Sigmoid colon (tissue), 7 donors: ENCODE measurements around the gene EZR. TPM values are rescaled to one million over a fixed set of nuclear protein-coding genes. Genes with fewer than 3 reads are reported as not detected.

Experiments used
- DNase-seq: peaks from one replicate; pipeline ENCODE4 v3.0.0-alpha.2; 2019
- H3K27ac ChIP-seq, 4 donors: fragments of 200-600 bp; sonication (generic); one replicate each; pipeline ENCODE4 v1.5.1; 2016 to 2019; ENCODE audit warnings: mild to moderate bottlenecking in 1 of 4
- H3K27me3 ChIP-seq, 3 donors: fragments of 200-600 bp; sonication (generic); one replicate each; pipeline ENCODE4 v1.5.1; 2019; ENCODE audit warnings: mild to moderate bottlenecking in 1 of 3
- H3K36me3 ChIP-seq, 4 donors: fragments of 200-600 bp; sonication (generic); one replicate each; pipeline ENCODE4 v1.5.1; 2016 to 2019
- H3K4me1 ChIP-seq, 4 donors: fragments of 200-600 bp; sonication (generic); one replicate each; pipeline ENCODE4 v1.5.1; 2017 to 2019
- H3K4me3 ChIP-seq, 4 donors: fragments of 200-600 bp; sonication (generic); one replicate each; pipeline ENCODE4 v1.5.1; 2017 to 2019; ENCODE audit warnings: mild to moderate bottlenecking in 2 of 4, moderate library complexity in 1 of 4
- H3K9me3 ChIP-seq, 4 donors: fragments of 200-600 bp in 3 of 4; sonication (generic) in 3 of 4; one replicate each; pipeline versions ENCODE4 v1.5.1 to v1.6.1; 2013 to 2019
- EP300 ChIP-seq, 4 donors: sonication (generic); formaldehyde crosslinking; IDR thresholded peaks; one replicate each; pipeline ENCODE4 v1.6.1; 2017; ENCODE audit warnings: antibody characterized with exemption in 4 of 4
- POLR2A ChIP-seq, 2 donors: fragments of 450-650 bp; IDR thresholded peaks; one replicate each; pipeline ENCODE4 v1.6.1; 2016; ENCODE audit warnings: antibody characterized with exemption in 2 of 2, mild to moderate bottlenecking in 2 of 2, moderate library complexity in 2 of 2
- POLR2AphosphoS5 ChIP-seq, 4 donors: sonication (generic); formaldehyde crosslinking; IDR thresholded peaks; one replicate each; pipeline ENCODE4 v1.6.1; 2017; ENCODE audit warnings: antibody characterized with exemption in 4 of 4
- WGBS, 2 donors: extraction: QIAGEN DNeasy Blood & Tissue Kit; methylation state at CpG; one replicate each; pipeline ENCODE4 v1.1.7; 2013; 5-methylcytosine and 5-hydroxymethylcytosine counted together
- intact Hi-C: fragments of 100-400 bp; cut with DNase I; formaldehyde crosslinking; loops from one replicate; pipeline ENCODE4 v1.15.1; 2023
- polyA plus RNA-seq, 3 donors: library from polyadenylated mRNA; stranded (reverse); fragments of 200-250 nt; gene quantifications; one replicate each; pipeline ENCODE4 v1.2.3, GENCODE V29; 2013
- total RNA-seq, 4 donors: library from RNA; depleted of rRNA; stranded (reverse); fragments of >200 nt; gene quantifications; one replicate each; pipeline ENCODE4 v1.1.0, GENCODE V29; 2016
- TF ChIP-seq, protein P1 (sequence below), 4 experiments: fragments of 450-650 bp in 3 of 4; fragments of 200-600 bp in 1 of 4; IDR thresholded peaks; one replicate each; pipeline ENCODE4 v1.5.1; 2016 to 2019; ENCODE audit warnings: antibody characterized with exemption in 4 of 4, mild to moderate bottlenecking in 3 of 4, moderate library complexity in 2 of 4
- donor health status: healthy with polysubstance abuse.
- donor health status: Bipolar disorder and iron deficiency.
- donor health status: healthy.

EZR gene
- total and polyA plus RNA-seq, 7 donors, result 33.5 to 333 (median 46.0) TPM

DNA sequence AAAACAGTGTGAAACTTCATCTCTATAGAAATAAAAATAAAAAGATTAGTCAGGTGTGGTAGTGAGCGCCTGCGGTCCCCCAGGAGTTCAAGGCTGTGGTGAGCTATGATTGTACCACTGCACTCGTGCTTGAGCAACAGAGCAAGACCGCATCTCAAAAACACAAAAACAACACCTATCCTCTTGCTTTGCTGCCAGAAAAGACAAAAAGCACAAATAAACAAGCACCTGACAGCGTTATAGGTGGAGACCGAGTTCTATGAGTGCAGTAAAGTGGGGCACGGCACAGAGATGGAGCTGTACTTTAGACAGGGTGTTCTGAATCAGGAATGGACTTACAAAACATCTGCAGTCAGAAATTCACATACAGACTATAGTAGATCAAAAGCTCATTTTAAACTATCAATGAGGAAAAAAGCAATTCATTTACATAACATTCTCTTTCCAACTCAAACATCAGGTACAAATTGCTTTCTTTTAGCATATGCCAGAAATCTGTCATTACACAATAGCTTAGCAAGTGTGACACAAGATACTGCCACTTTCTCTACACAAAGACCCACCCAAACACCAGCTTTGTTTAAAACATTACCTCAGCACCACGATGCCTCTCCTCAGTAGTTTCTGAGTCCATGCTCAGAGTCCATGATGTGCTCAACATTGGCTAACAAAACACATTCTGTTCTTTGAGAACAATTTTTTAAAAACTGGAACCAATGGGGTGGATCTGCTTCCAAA is 10.1 kb downstream of the EZR start:
- 32 to 52% methylated on average over 8 of the region's 8 CpGs for whole genome bisulfite sequencing, 2 donors
- Histone ChIP-seq H3K27ac (peak overlapping the region in 1 of 4 donors; percentile 55), H3K4me1 (peaks cover 0 to 25% (median 11%) of the 10 kb centered on the region in 4 donors)

DNA sequence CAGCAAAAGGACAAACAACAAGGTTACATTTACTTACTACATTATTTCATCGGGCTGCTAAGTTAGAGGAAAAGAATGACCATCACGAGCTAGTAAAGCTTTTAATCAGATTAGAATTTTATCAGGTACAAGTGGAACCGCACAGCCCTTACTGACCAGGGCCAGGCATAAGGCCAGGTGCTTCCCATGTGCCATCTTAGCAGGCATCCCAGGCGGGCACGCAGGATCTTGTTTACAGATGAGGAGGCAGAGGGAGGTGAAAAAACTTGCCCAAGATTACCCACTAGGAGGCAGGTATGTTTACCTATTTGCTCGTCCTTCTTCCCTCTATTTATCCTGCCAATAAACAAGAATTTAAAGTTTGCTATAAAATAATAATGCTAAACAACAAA is 10.7 kb downstream of the EZR start:
- Histone ChIP-seq H3K27ac (peak overlapping the region in 1 of 4 donors; percentile 40), H3K4me1 (peaks cover 0 to 25% (median 9%) of the 10 kb centered on the region in 4 donors), H3K27me3 (no peaks in the 10 kb centered on the region), H3K9me3 (no peaks in the 10 kb centered on the region), H3K4me3 (no peak overlapping the region), H3K36me3 (peaks cover 0 to 5% (median 0%) of the 10 kb centered on the region in 4 donors)
- TF ChIP-seq EP300 (IDR thresholded peaks at IDR 0.05) (no peak), POLR2A (IDR thresholded peaks at IDR 0.05) (no peak), POLR2AphosphoS5 (IDR thresholded peaks at IDR 0.05) (no peak)
- TF ChIP-seq, protein P1, sequence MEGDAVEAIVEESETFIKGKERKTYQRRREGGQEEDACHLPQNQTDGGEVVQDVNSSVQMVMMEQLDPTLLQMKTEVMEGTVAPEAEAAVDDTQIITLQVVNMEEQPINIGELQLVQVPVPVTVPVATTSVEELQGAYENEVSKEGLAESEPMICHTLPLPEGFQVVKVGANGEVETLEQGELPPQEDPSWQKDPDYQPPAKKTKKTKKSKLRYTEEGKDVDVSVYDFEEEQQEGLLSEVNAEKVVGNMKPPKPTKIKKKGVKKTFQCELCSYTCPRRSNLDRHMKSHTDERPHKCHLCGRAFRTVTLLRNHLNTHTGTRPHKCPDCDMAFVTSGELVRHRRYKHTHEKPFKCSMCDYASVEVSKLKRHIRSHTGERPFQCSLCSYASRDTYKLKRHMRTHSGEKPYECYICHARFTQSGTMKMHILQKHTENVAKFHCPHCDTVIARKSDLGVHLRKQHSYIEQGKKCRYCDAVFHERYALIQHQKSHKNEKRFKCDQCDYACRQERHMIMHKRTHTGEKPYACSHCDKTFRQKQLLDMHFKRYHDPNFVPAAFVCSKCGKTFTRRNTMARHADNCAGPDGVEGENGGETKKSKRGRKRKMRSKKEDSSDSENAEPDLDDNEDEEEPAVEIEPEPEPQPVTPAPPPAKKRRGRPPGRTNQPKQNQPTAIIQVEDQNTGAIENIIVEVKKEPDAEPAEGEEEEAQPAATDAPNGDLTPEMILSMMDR (IDR thresholded peaks at IDR 0.05), result no peak
- 65 to 77% methylated on average over 6 of the region's 6 CpGs for WGBS, 2 donors
- no peak for DNase-seq
- intact Hi-C loops, result no loop called here

More for the DNA sequence above, 10.1 kb downstream of the EZR start:
- no peak for DNase-seq
- H3K36me3 ChIP-seq, result peaks cover 0 to 5% (median 0%) of the 10 kb centered on the region in 4 donors
- H3K27me3 ChIP-seq, result no peaks in the 10 kb centered on the region
- TF ChIP-seq POLR2A (IDR thresholded peaks at IDR 0.05), result no peak
- TF ChIP-seq, protein P1 (IDR thresholded peaks at IDR 0.05), result no peak
- no peak for TF ChIP-seq EP300 (IDR thresholded peaks at IDR 0.05)
- TF ChIP-seq POLR2AphosphoS5 (IDR thresholded peaks at IDR 0.05), result no peak
- intact Hi-C loops, result no loop called here
- no peak overlapping the region for H3K4me3 ChIP-seq
- no peaks in the 10 kb centered on the region for H3K9me3 ChIP-seq

DNA sequence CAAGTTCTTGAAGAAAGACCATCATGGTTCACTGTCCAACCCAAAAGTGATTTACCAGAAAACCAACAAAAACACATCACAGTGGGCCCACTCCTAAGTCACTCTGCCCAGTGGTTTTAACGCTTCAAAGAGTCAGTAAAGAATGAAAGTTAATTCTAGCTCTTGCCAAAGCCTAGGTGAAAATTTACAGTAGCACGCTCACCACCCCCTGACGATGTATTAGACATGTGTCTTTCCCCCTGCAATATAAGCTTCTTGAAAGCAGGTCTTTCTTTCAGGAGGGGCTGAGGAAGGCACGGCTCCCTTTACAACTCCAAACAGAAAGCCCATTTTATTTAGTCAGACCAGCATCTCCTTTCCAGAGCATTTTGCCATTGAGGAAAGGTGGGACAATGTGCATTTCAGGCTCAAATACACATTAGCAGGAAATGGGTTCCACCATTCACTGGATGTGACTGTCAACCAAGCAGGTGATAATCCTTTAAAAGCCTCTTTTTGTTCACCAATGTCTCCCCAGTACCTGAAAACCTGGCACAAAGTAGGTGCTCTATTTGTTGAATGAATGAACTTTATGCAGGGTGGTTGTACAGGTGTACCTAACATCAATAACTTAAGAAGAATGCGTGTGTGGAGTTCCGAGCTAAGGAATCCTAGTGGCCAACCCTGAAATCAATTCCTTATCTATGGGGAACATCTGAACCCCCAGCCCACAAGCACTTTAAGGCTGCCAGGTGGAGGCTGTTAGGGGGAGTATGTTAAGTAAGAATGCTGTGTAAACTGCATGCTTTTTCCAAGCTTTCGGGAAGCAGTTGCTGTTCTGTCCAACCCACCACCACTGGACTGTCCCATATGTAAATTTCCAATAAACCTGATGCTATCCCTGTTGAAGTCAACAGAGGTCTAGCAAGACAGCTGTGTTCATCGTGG is 11.4 kb downstream of the EZR start:
- WGBS, 2 donors, result 60 to 64% methylated on average over 8 of the region's 8 CpGs
- DNase-seq, result no peak
- Histone ChIP-seq H3K36me3 (peaks cover 0 to 5% (median 0%) of the 10 kb centered on the region in 4 donors), H3K27me3 (no peaks in the 10 kb centered on the region), H3K4me3 (no peak overlapping the region), H3K27ac (no peak overlapping the region), H3K9me3 (no peaks in the 10 kb centered on the region), H3K4me1 (peaks cover 0 to 24% (median 5%) of the 10 kb centered on the region in 4 donors)
- intact Hi-C loops, result no loop called here
- no peak for TF ChIP-seq POLR2A (IDR thresholded peaks at IDR 0.05)
- TF ChIP-seq, protein P1 (IDR thresholded peaks at IDR 0.05), result no peak
- TF ChIP-seq EP300 (IDR thresholded peaks at IDR 0.05), result no peak
- TF ChIP-seq POLR2AphosphoS5 (IDR thresholded peaks at IDR 0.05), result no peak

DNA sequence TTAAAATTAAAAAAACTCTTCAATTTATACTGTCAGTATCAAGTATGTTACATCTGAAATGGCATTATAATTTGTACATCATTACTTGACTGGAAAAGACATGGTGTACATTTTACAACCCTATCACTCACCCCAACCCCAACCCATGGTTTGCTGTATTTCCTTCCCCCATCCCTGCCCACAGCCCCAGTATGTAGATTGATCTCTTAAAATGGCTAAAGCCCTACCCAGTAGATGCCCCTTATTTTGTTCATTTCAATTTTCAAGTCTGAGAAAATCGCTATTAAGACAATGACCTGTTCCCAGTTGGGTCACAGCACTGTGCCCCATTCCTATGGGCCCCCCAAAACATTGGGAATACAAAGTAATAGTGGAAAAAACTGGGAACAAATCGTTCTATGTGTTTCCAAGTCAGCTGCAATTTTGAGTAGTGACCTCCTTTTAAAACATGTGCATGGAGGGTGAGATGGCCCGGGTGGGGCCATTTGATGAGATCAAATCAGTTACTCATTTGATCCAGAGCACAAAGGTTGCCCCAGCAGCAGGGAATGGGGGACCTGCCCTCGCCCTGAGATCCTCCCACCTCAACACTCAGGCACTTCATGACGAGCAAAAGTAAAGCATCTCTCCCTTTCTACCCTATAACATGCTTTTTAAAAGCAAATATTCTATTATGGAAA is 13.3 kb downstream of the EZR start:
- DNase-seq, result no peak
- Histone ChIP-seq H3K9me3 (no peaks in the 10 kb centered on the region), H3K4me1 (peaks cover 0 to 16% (median 1%) of the 10 kb centered on the region in 4 donors), H3K36me3 (peaks cover 0 to 5% (median 0%) of the 10 kb centered on the region in 4 donors), H3K27ac (no peak overlapping the region), H3K4me3 (no peak overlapping the region), H3K27me3 (no peaks in the 10 kb centered on the region)
- intact Hi-C loops, result no loop called here
- TF ChIP-seq EP300 (IDR thresholded peaks at IDR 0.05) (no peak), POLR2AphosphoS5 (IDR thresholded peaks at IDR 0.05) (no peak), POLR2A (IDR thresholded peaks at IDR 0.05) (no peak)
- TF ChIP-seq, protein P1 (IDR thresholded peaks at IDR 0.05), result no peak
- WGBS, 2 donors, result 43 to 79% methylated on average over 5 of the region's 5 CpGs
